HepG2 (cell line): ENCODE data around the gene MEAF6. TPM values are rescaled to one million over a fixed set of nuclear protein-coding genes. Genes with fewer than 3 reads are reported as not detected.
"Not testable (repeated sequence)": the region's sequence is repeated elsewhere in the genome, so short reads cannot be mapped to it uniquely, and the experiment has no call there.

Source experiments
- ADNP ChIP-seq: sonication (generic); formaldehyde crosslinking; IDR thresholded peaks from 2 replicates; pipeline ENCODE4 v1.4.0; 2020; ENCODE audit warnings: missing genetic modification reagents
- ARNTL ChIP-seq: sonication (generic); formaldehyde crosslinking; IDR thresholded peaks from 2 replicates; pipeline ENCODE4 v1.4.0; 2020; ENCODE audit warnings: mild to moderate bottlenecking, missing genetic modification reagents
- CEBPG ChIP-seq: IDR thresholded peaks from 2 replicates; pipeline ENCODE4 v1.6.1; 2016
- HMG20A ChIP-seq: IDR thresholded peaks from 2 replicates; pipeline ENCODE4 v1.6.1; 2016; ENCODE audit warnings: borderline replicate concordance
- LCORL ChIP-seq, 2 experiments: fragments of 450-650 bp in 1 of 2; sonication (generic) in 1 of 2; formaldehyde crosslinking in 1 of 2; IDR thresholded peaks; 2 replicates each; pipeline versions ENCODE4 v1.5.0 to v1.6.1; 2017 to 2020; ENCODE audit warnings: antibody characterized with exemption in 1 of 2, missing genetic modification reagents in 1 of 2
- MEIS1 ChIP-seq: sonication (generic); formaldehyde crosslinking; IDR thresholded peaks from 2 replicates; pipeline ENCODE4 v1.9.0; 2021; ENCODE audit warnings: mild to moderate bottlenecking, missing genetic modification reagents, moderate library complexity, borderline replicate concordance
- NR2F1 ChIP-seq, 2 experiments: fragments of 450-650 bp in 1 of 2; formaldehyde crosslinking in 1 of 2; IDR thresholded peaks; 2 replicates each; pipeline versions ENCODE4 v1.5.0 to v1.6.1; 2016 to 2020; ENCODE audit warnings: mild to moderate bottlenecking in 1 of 2, missing compliant biosample characterization in 1 of 2, missing genetic modification reagents in 1 of 2, moderate library complexity in 1 of 2
- RARG ChIP-seq: sonication (generic); formaldehyde crosslinking; IDR thresholded peaks from 2 replicates; pipeline ENCODE4 v1.4.0; 2020; ENCODE audit warnings: low read depth, mild to moderate bottlenecking, missing genetic modification reagents
- ZKSCAN8 ChIP-seq: IDR thresholded peaks from 2 replicates; pipeline ENCODE4 v1.6.1; 2016; ENCODE audit warnings: borderline replicate concordance, missing genetic modification reagents, missing compliant biosample characterization
- ZNF121 ChIP-seq: sonication (generic); formaldehyde crosslinking; IDR thresholded peaks from 2 replicates; pipeline ENCODE4 v1.5.0; 2020; ENCODE audit warnings: mild to moderate bottlenecking, missing genetic modification reagents
- ZNF292 ChIP-seq: sonication (generic); formaldehyde crosslinking; IDR thresholded peaks from 2 replicates; pipeline ENCODE4 v1.8.1; 2022; ENCODE audit warnings: mild to moderate bottlenecking, low read depth, missing genetic modification reagents, borderline replicate concordance
- ZNF788 ChIP-seq: sonication (generic); formaldehyde crosslinking; IDR thresholded peaks from 2 replicates; pipeline ENCODE4 v1.5.0; 2020; ENCODE audit warnings: mild to moderate bottlenecking, missing genetic modification reagents, borderline replicate concordance
- ZSCAN25 ChIP-seq: sonication (generic); formaldehyde crosslinking; IDR thresholded peaks from 2 replicates; pipeline ENCODE4 v1.8.0; 2022; ENCODE audit warnings: mild to moderate bottlenecking, missing genetic modification reagents
- polyA plus RNA-seq, 8 experiments: library from polyadenylated mRNA; depleted of rRNA in 3 of 8; stranded (reverse) in 7 of 8; unstranded in 1 of 8; fragments of >200 nt; fragmentation: Illumina TruSeq in 4 of 8; extraction: Trizol in 4 of 8; gene quantifications; 2 replicates each; pipeline versions ENCODE4 v1.2.1 to v1.2.3, GENCODE V29; 2011 to 2016; ENCODE audit warnings: low read depth in 4 of 8, missing spikeins in 1 of 8, mixed read lengths in 1 of 8; ENCODE audit not compliant: insufficient read depth in 1 of 8
- total RNA-seq, 5 experiments: library from RNA; depleted of rRNA; stranded (reverse); fragments of >200 nt; fragmentation: Illumina TruSeq; extraction: Trizol; gene quantifications; 2 replicates each; pipeline ENCODE4 v1.2.3, GENCODE V29; 2016; ENCODE audit warnings: low read depth in 1 of 5
- TF ChIP-seq, protein P1 (sequence below), 2 experiments: fragments of 450-650 bp in 1 of 2; sonication (generic) in 1 of 2; formaldehyde crosslinking in 1 of 2; IDR thresholded peaks; 2 replicates each; pipeline versions ENCODE4 v1.6.1 to v1.8.0; 2016 to 2022; ENCODE audit warnings: antibody characterized with exemption in 1 of 2, mild to moderate bottlenecking in 1 of 2, missing genetic modification reagents in 1 of 2
- TF ChIP-seq, protein P2 (sequence below): IDR thresholded peaks from 2 replicates; pipeline ENCODE4 v1.6.1; 2018; ENCODE audit warnings: missing genetic modification reagents, mild to moderate bottlenecking, missing compliant biosample characterization
- TF ChIP-seq, protein P3 (sequence below): sonication (generic); formaldehyde crosslinking; IDR thresholded peaks from 2 replicates; pipeline ENCODE4 v1.4.0; 2020; ENCODE audit warnings: missing genetic modification reagents

The MEAF6 gene
- total and polyA plus RNA-seq, 2 of the 13 experiments (the other 11 are each of a cell fraction or from before 2014, with no cell fraction given): 29.5 to 45.6 TPM

DNA sequence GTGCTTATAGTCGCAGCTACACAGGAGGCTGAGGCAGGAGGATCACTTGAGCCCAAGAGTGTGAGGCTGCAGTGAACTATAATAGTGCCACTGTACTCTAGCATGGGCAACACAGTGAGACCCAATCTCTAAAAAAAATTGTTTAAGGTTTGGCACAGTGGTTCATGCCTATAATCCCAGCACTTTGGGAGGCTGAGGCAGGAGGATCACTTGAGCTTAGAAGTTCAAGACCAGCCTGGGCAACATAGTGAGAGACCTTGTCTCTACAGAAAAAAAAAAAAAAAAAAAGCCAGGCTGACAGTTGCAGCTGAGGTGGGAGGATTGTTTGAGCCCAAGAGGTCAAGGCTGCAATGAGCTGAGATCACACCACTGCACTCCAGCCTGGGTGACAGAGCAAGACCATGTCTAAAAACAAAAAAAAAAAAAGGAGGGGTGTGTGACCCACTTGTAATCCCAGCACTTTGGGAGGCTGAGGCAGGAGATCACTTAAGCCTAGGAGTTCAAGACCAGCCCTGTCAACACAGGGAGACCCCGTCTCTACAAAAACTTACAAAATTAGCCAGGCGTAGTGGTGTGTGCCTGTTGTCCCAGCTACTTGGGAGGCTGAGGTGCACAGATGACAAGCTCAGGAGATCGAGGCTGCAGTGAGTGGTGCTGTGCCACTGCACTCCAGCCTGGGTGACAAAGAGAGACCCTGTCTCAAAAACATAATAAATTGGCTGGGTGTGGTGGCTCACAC is 18.0 kb upstream of the MEAF6 start (continued):
- TF ChIP-seq ZKSCAN8 (CRISPR knock-in tag) (0 out of 2 replicates have a peak, but pooled peaks have one; percentile 17), ZNF121 (CRISPR knock-in tag) (peak; percentile 98), ARNTL (CRISPR knock-in tag) (peak; percentile 18; the same call in 1 of the 2 replicates), RARG (CRISPR knock-in tag) (peak; percentile 74; the same call in 1 of the 2 replicates), MEIS1 (CRISPR knock-in tag) (0 out of 2 replicates have a peak, but pooled peaks have one; percentile 10), CEBPG (CRISPR knock-in tag) (peak; percentile 48; the same call in 1 of the 2 replicates), HMG20A (CRISPR knock-in tag) (peak; percentile 38; the same call in 1 of the 2 replicates), LCORL (CRISPR knock-in tag; IDR thresholded peaks at IDR 0.05) (peak; percentile 74; the same call in 1 of the 2 replicates), NR2F1 (CRISPR knock-in tag; IDR thresholded peaks at IDR 0.05) (peak; percentile 57 to 71; a peak in 3 of 4 replicates), ZNF292 (peak; percentile 77), ZSCAN25 (CRISPR knock-in tag) (peak; percentile 69; the same call in 1 of the 2 replicates), ADNP (CRISPR knock-in tag) (peak; percentile 70; the same call in 1 of the 2 replicates), ZNF788 (CRISPR knock-in tag) (peak; percentile 25; the same call in 1 of the 2 replicates)
- TF ChIP-seq, protein P1, sequence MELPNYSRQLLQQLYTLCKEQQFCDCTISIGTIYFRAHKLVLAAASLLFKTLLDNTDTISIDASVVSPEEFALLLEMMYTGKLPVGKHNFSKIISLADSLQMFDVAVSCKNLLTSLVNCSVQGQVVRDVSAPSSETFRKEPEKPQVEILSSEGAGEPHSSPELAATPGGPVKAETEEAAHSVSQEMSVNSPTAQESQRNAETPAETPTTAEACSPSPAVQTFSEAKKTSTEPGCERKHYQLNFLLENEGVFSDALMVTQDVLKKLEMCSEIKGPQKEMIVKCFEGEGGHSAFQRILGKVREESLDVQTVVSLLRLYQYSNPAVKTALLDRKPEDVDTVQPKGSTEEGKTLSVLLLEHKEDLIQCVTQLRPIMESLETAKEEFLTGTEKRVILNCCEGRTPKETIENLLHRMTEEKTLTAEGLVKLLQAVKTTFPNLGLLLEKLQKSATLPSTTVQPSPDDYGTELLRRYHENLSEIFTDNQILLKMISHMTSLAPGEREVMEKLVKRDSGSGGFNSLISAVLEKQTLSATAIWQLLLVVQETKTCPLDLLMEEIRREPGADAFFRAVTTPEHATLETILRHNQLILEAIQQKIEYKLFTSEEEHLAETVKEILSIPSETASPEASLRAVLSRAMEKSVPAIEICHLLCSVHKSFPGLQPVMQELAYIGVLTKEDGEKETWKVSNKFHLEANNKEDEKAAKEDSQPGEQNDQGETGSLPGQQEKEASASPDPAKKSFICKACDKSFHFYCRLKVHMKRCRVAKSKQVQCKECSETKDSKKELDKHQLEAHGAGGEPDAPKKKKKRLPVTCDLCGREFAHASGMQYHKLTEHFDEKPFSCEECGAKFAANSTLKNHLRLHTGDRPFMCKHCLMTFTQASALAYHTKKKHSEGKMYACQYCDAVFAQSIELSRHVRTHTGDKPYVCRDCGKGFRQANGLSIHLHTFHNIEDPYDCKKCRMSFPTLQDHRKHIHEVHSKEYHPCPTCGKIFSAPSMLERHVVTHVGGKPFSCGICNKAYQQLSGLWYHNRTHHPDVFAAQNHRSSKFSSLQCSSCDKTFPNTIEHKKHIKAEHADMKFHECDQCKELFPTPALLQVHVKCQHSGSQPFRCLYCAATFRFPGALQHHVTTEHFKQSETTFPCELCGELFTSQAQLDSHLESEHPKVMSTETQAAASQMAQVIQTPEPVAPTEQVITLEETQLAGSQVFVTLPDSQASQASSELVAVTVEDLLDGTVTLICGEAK (IDR thresholded peaks at IDR 0.05): not testable (repeated sequence)
- TF ChIP-seq, protein P1 (CRISPR knock-in tag; IDR thresholded peaks at IDR 0.05): peak; percentile 41; the same call in 1 of the 2 replicates
- TF ChIP-seq, protein P2, sequence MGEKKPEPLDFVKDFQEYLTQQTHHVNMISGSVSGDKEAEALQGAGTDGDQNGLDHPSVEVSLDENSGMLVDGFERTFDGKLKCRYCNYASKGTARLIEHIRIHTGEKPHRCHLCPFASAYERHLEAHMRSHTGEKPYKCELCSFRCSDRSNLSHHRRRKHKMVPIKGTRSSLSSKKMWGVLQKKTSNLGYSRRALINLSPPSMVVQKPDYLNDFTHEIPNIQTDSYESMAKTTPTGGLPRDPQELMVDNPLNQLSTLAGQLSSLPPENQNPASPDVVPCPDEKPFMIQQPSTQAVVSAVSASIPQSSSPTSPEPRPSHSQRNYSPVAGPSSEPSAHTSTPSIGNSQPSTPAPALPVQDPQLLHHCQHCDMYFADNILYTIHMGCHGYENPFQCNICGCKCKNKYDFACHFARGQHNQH (CRISPR knock-in tag): peak; percentile 43; the same call in 1 of the 2 replicates
- TF ChIP-seq LCORL (IDR thresholded peaks at IDR 0.05): not testable (repeated sequence)
- TF ChIP-seq, protein P3, sequence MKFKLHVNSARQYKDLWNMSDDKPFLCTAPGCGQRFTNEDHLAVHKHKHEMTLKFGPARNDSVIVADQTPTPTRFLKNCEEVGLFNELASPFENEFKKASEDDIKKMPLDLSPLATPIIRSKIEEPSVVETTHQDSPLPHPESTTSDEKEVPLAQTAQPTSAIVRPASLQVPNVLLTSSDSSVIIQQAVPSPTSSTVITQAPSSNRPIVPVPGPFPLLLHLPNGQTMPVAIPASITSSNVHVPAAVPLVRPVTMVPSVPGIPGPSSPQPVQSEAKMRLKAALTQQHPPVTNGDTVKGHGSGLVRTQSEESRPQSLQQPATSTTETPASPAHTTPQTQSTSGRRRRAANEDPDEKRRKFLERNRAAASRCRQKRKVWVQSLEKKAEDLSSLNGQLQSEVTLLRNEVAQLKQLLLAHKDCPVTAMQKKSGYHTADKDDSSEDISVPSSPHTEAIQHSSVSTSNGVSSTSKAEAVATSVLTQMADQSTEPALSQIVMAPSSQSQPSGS (CRISPR knock-in tag): peak; percentile 71; the same call in 1 of the 2 replicates
